ENCODE measurements around the gene WDR7. TPM values are rescaled to one million over a fixed set of nuclear protein-coding genes. Genes with fewer than 3 reads are reported as not detected.

The WDR7 gene
- total RNA-seq, 1 experiment from 2014 or later: 7.8 TPM

DNA sequence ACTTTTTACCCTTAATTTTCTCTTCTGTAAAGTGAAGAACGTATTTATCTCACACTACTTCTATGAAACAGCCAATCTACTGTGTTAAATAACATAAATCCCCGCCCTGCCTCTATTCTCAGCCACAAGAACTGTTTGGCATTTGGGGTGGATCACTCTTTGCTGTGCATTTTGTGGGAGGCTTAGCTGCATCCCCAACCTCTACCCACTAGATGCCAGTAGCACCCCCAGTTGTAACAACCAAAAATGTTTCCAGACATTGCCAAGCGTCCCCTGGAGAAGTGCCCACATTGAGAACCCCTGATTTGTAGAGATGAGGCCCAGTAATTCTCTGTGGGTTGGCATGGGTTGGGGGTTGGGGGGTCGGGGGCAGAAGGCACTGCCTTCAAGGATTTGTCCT is 401.0 kb downstream of the WDR7 start:
- Histone ChIP-seq H3K36me3 (ENCODE audit: control insufficient read depth, insufficient read depth, low read length) (no peaks in the 10 kb centered on the region), H3K4me3 (ENCODE audit: low read depth, low read length) (no peak overlapping the region), H3K9me3 (no peaks in the 10 kb centered on the region), H3K27me3 (replicated peaks; ENCODE audit: control insufficient read depth, insufficient read depth, low read length) (no peaks in the 10 kb centered on the region), H3K4me1 (no peaks in the 10 kb centered on the region)
- no peaks in the 10 kb centered on the region for H3K27me3 Mint-ChIP-seq (ENCODE audit: insufficient read depth, unreplicated experiment)
- ChIA-PET POLR2A (no interaction called here), CTCF (no interaction called here)
- no peaks in the 10 kb centered on the region for H3K4me1 Mint-ChIP-seq (ENCODE audit: low read depth, unreplicated experiment)
- intact Hi-C loops (cut with micrococcal nuclease; ENCODE audit: unreplicated experiment): loop anchor here (5.0 kb wide), 1 partner anchor 385 kb away; the partner anchor contains the start of gene ONECUT2
- no peak for DNase-seq
- H3K27ac Mint-ChIP-seq (ENCODE audit: unreplicated experiment): no peak overlapping the region
- H3K9me3 Mint-ChIP-seq (ENCODE audit: unreplicated experiment): no peaks in the 10 kb centered on the region
- H3K36me3 Mint-ChIP-seq (ENCODE audit: insufficient read depth, unreplicated experiment): no peaks in the 10 kb centered on the region
- no peak overlapping the region for H3K4me3 Mint-ChIP-seq (ENCODE audit: unreplicated experiment)
- TF ChIP-seq, protein P1, sequence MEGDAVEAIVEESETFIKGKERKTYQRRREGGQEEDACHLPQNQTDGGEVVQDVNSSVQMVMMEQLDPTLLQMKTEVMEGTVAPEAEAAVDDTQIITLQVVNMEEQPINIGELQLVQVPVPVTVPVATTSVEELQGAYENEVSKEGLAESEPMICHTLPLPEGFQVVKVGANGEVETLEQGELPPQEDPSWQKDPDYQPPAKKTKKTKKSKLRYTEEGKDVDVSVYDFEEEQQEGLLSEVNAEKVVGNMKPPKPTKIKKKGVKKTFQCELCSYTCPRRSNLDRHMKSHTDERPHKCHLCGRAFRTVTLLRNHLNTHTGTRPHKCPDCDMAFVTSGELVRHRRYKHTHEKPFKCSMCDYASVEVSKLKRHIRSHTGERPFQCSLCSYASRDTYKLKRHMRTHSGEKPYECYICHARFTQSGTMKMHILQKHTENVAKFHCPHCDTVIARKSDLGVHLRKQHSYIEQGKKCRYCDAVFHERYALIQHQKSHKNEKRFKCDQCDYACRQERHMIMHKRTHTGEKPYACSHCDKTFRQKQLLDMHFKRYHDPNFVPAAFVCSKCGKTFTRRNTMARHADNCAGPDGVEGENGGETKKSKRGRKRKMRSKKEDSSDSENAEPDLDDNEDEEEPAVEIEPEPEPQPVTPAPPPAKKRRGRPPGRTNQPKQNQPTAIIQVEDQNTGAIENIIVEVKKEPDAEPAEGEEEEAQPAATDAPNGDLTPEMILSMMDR (IDR thresholded peaks at IDR 0.05; ENCODE audit: insufficient read depth in 1 of 2, low read depth in 1 of 2, low read length in 1 of 2, severe bottlenecking in 1 of 2, unreplicated experiment in 1 of 2): no peak
- BruUV-seq (replicated peaks): no TSS peak

DNA sequence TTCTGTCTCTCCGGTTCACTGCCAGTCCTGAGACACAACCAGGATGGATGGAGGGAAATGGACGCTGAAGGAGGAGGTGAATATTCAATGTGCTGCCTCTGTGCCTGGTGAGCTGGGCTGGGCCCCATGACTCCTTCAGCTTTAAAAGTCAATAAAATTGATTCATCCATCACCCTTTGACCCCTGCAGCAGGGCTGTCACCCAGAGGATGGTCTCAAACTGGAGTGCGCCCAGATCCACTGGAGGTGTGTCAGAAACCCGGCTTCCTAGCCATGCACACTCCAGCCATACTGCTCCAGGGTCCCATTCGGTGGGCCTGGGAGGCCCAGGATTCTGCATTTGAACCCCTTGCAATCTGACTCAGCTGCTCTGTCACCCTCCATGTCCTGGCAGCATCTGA is 401.6 kb downstream of the WDR7 start:
- H3K9me3 Mint-ChIP-seq (ENCODE audit: unreplicated experiment): no peaks in the 10 kb centered on the region
- no TSS peak for BruUV-seq (replicated peaks)
- no peaks in the 10 kb centered on the region for H3K4me1 Mint-ChIP-seq (ENCODE audit: low read depth, unreplicated experiment)
- ChIA-PET CTCF (no interaction called here), POLR2A (no interaction called here)
- H3K4me3 Mint-ChIP-seq (ENCODE audit: unreplicated experiment): no peak overlapping the region
- no peak overlapping the region for H3K4me3 ChIP-seq (ENCODE audit: low read depth, low read length)
- H3K4me1 ChIP-seq: no peaks in the 10 kb centered on the region
- H3K9me3 ChIP-seq: no peaks in the 10 kb centered on the region
- H3K36me3 Mint-ChIP-seq (ENCODE audit: insufficient read depth, unreplicated experiment): no peaks in the 10 kb centered on the region
- no peak overlapping the region for H3K27ac Mint-ChIP-seq (ENCODE audit: unreplicated experiment)
- TF ChIP-seq, protein P1 (IDR thresholded peaks at IDR 0.05; ENCODE audit: insufficient read depth in 1 of 2, low read depth in 1 of 2, low read length in 1 of 2, severe bottlenecking in 1 of 2, unreplicated experiment in 1 of 2): no peak
- no peak for DNase-seq
- no peaks in the 10 kb centered on the region for H3K36me3 ChIP-seq (ENCODE audit: control insufficient read depth, insufficient read depth, low read length)
- H3K27me3 ChIP-seq (replicated peaks; ENCODE audit: control insufficient read depth, insufficient read depth, low read length): no peaks in the 10 kb centered on the region
- H3K27me3 Mint-ChIP-seq (ENCODE audit: insufficient read depth, unreplicated experiment): no peaks in the 10 kb centered on the region
- intact Hi-C loops (cut with micrococcal nuclease; ENCODE audit: unreplicated experiment): loop anchor here (5.0 kb wide), 1 partner anchor 385 kb away; the partner anchor contains the start of gene ONECUT2

DNA sequence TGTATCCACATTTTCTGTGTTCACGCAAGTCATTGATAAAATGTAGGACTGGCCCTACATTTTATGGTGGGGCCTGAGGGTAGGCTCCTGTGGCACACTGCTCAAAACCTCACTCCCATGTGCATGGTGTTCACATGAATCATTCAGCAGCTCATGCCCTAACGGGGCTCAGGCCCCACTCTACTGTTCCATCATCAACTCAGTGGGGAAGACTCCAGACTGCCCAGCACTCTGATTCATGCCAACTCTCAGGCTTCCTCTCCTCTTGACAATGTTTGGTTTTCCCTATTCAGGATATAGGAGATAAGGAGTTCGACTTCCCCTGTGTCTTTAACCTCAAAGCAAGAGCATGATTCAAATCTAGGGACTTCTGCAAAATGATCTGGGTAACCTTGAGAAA is 403.7 kb downstream of the WDR7 start:
- H3K27me3 Mint-ChIP-seq (ENCODE audit: insufficient read depth, unreplicated experiment): no peaks in the 10 kb centered on the region
- BruUV-seq (replicated peaks): no TSS peak
- intact Hi-C loops (cut with micrococcal nuclease; ENCODE audit: unreplicated experiment): loop anchor here (5.0 kb wide), 1 partner anchor 382 kb away; the partner anchor contains the start of gene ONECUT2

More for the DNA sequence above, 403.7 kb downstream of the WDR7 start:
- TF ChIP-seq, protein P1 (IDR thresholded peaks at IDR 0.05; ENCODE audit: insufficient read depth in 1 of 2, low read depth in 1 of 2, low read length in 1 of 2, severe bottlenecking in 1 of 2, unreplicated experiment in 1 of 2): no peak
- Histone ChIP-seq H3K9me3 (no peaks in the 10 kb centered on the region), H3K4me3 (ENCODE audit: low read depth, low read length) (no peak overlapping the region), H3K4me1 (no peaks in the 10 kb centered on the region), H3K36me3 (ENCODE audit: control insufficient read depth, insufficient read depth, low read length) (no peaks in the 10 kb centered on the region), H3K27me3 (replicated peaks; ENCODE audit: control insufficient read depth, insufficient read depth, low read length) (no peaks in the 10 kb centered on the region)
- no peaks in the 10 kb centered on the region for H3K36me3 Mint-ChIP-seq (ENCODE audit: insufficient read depth, unreplicated experiment)
- H3K4me3 Mint-ChIP-seq (ENCODE audit: unreplicated experiment): no peak overlapping the region
- no peak for DNase-seq
- ChIA-PET POLR2A (no interaction called here), CTCF (no interaction called here)
- no peaks in the 10 kb centered on the region for H3K4me1 Mint-ChIP-seq (ENCODE audit: low read depth, unreplicated experiment)
- no peaks in the 10 kb centered on the region for H3K9me3 Mint-ChIP-seq (ENCODE audit: unreplicated experiment)
- no peak overlapping the region for H3K27ac Mint-ChIP-seq (ENCODE audit: unreplicated experiment)
